Gastrocnemius medialis (tissue), 4 donors: ENCODE data around the gene TNFRSF13B. TPM values are rescaled to one million over a fixed set of nuclear protein-coding genes. Genes with fewer than 3 reads are reported as not detected.
A peak's percentile ranks its signal among the peaks of the same experiment; 100 is the strongest.

ENCODE experiments used
- ATAC-seq, 2 donors: fragments of 150-250 bp; one replicate each; pipeline ENCODE4 v1.9.1; 2016
- DNase-seq, 2 donors: peaks; one replicate each; pipeline ENCODE4 v3.0.0-alpha.2; 2019
- H3K27ac ChIP-seq, 4 donors: fragments of 200-600 bp; sonication (generic); 1 replicate in 1 of 4; 2 replicates in 3 of 4; pipeline ENCODE4 v1.5.1; 2016 to 2018; ENCODE audit warnings: mild to moderate bottlenecking in 2 of 4, moderate library complexity in 1 of 4
- H3K27me3 ChIP-seq, 3 donors: fragments of 200-600 bp; sonication (generic) in 2 of 3; 1 replicate in 1 of 3; 2 replicates in 2 of 3; pipeline versions ENCODE4 v1.5.1 to v1.6.0; 2016 to 2019; ENCODE audit warnings: mild to moderate bottlenecking in 1 of 3, moderate library complexity in 1 of 3
- H3K36me3 ChIP-seq, 2 donors: fragments of 200-600 bp; sonication (generic) in 1 of 2; one replicate each; pipeline ENCODE4 v1.5.1; 2017 to 2018
- H3K4me1 ChIP-seq, 2 donors: fragments of 200-600 bp; sonication (generic) in 1 of 2; one replicate each; pipeline ENCODE4 v1.5.1; 2016 to 2017; ENCODE audit warnings: mild to moderate bottlenecking in 2 of 2
- H3K4me3 ChIP-seq, 4 donors: fragments of 200-600 bp; sonication (generic) in 3 of 4; 1 replicate in 1 of 4; 2 replicates in 3 of 4; pipeline ENCODE4 v1.5.1; 2016 to 2019; ENCODE audit warnings: mild to moderate bottlenecking in 2 of 4
- H3K9me3 ChIP-seq, 3 donors: fragments of 200-600 bp; sonication (generic) in 2 of 3; 1 replicate in 1 of 3; 2 replicates in 2 of 3; pipeline ENCODE4 v1.5.1; 2016 to 2019
- POLR2A ChIP-seq, 2 donors: fragments of 450-650 bp; IDR thresholded peaks; one replicate each; pipeline ENCODE4 v1.6.1; 2017; ENCODE audit warnings: antibody characterized with exemption in 2 of 2, mild to moderate bottlenecking in 2 of 2, moderate library complexity in 2 of 2
- in situ Hi-C, 4 donors: fragments of 200-750 bp; cut with MboI; loops; one replicate each; pipeline versions ENCODE4 v1.15.0 to v1.8.0; 2017; ENCODE audit warnings: low sequenced_read_pairs in 4 of 4
- intact Hi-C: fragments of 100-400 bp; cut with DNase I; formaldehyde crosslinking; loops from one replicate; pipeline ENCODE4 v1.15.1; 2023; ENCODE audit warnings: low total_unique reads
- total RNA-seq, 4 donors: library from RNA; depleted of rRNA; stranded (reverse); fragments of >200 nt; gene quantifications; one replicate each; pipeline versions ENCODE4 v1.1.0 to v1.2.3, GENCODE V29; 2016
- TF ChIP-seq, protein P1 (sequence below), 5 experiments: fragments of 450-650 bp in 3 of 5; fragments of 200-600 bp in 2 of 5; sonication (generic) in 2 of 5; IDR thresholded peaks in 4 of 5; conservative IDR thresholded peaks in 1 of 5; 1 replicate in 4 of 5; 2 replicates in 1 of 5; pipeline ENCODE4 v1.5.1; 2016 to 2019; ENCODE audit warnings: antibody characterized with exemption in 5 of 5, mild to moderate bottlenecking in 3 of 5, moderate library complexity in 3 of 5

TNFRSF13B gene
- total RNA-seq, 4 donors from 2014 or later: not detected

DNA sequence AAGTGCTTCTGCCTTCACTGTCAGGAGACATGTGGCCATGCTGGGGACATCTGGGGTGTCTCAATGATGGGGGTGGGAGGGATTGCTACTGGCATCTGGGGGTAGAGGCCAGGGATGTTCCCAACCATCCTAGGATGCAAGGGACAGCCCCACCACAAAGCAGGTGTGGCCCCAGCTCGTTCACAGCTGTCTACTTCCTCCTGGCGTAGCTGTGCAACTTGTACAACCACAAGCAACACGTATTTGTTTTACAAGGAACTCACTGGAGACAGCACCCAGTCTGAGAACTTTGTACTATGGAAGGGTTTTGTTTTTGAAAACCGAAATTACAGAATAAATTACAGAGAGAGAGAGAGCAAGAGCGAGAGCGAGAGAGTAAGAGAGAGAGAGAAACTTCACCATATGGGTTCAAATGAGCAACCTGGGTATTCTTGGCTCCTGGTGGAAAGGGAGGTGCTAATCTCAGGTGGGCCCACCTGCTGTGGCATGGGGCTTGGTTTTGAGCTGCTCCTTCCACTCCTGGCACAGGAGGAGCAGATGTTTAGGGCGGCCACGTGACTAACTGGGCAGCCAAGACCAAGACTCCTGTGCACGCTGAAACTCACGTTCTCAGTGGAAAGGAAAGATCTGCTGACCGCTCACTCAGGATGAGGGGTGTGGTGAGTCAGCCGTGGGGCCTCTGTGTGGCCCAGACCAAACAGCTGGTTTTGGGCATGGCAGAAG lies 17.5 kb upstream of the TNFRSF13B start:
- no peaks in the 10 kb centered on the region for H3K36me3 ChIP-seq
- ATAC-seq: no peak
- H3K4me3 ChIP-seq: no peak overlapping the region
- in situ Hi-C loops: loop anchor here in 2 of 4 donors (25.0 kb wide), 2 partner anchors 402 to 648 kb away; no protein-coding TSS in a partner anchor
- no peak overlapping the region for H3K27ac ChIP-seq
- no peaks in the 10 kb centered on the region for H3K4me1 ChIP-seq
- intact Hi-C loops: no loop called here
- DNase-seq: no peak
- no peaks in the 10 kb centered on the region for H3K9me3 ChIP-seq
- H3K27me3 ChIP-seq: no peaks in the 10 kb centered on the region
- TF ChIP-seq, protein P1, sequence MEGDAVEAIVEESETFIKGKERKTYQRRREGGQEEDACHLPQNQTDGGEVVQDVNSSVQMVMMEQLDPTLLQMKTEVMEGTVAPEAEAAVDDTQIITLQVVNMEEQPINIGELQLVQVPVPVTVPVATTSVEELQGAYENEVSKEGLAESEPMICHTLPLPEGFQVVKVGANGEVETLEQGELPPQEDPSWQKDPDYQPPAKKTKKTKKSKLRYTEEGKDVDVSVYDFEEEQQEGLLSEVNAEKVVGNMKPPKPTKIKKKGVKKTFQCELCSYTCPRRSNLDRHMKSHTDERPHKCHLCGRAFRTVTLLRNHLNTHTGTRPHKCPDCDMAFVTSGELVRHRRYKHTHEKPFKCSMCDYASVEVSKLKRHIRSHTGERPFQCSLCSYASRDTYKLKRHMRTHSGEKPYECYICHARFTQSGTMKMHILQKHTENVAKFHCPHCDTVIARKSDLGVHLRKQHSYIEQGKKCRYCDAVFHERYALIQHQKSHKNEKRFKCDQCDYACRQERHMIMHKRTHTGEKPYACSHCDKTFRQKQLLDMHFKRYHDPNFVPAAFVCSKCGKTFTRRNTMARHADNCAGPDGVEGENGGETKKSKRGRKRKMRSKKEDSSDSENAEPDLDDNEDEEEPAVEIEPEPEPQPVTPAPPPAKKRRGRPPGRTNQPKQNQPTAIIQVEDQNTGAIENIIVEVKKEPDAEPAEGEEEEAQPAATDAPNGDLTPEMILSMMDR (IDR thresholded peaks at IDR 0.05 in 4 of 5, conservative IDR thresholded peaks at IDR 0.05 in 1 of 5): no peak
- TF ChIP-seq POLR2A (IDR thresholded peaks at IDR 0.05): no peak

DNA sequence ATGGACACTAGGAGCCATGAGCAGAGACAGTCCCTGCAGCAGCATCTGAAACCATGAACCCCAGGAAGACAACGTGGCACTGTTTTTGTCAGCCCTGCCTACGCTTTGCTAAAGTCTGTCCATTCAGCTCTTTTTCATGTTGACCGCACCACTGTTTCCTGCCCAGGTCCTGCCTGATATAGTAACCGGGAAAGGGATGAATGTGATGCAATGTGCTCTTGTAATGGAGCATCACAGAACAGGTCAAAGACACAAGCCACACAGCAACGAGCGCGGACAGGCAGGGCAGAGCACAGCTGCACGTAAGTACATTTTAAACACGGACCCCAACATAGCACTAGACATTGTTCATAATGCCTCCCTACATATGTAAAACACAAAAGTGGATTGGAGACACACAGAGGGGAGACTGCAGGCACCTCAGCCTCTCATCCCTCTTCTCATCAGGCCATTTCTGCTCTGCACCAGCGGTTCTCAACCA lies 16.9 kb upstream of the TNFRSF13B start:
- no peak for ATAC-seq
- in situ Hi-C loops (loop anchor here in 2 of 4 donors (25.0 kb wide), 2 partner anchors 401 to 649 kb away; no protein-coding TSS in a partner anchor), intact Hi-C loops (no loop called here)
- Histone ChIP-seq H3K4me1 (no peaks in the 10 kb centered on the region), H3K36me3 (no peaks in the 10 kb centered on the region), H3K9me3 (no peaks in the 10 kb centered on the region), H3K27ac (no peak overlapping the region), H3K27me3 (no peaks in the 10 kb centered on the region), H3K4me3 (no peak overlapping the region)
- no peak for TF ChIP-seq POLR2A (IDR thresholded peaks at IDR 0.05)
- TF ChIP-seq, protein P1 (IDR thresholded peaks at IDR 0.05 in 4 of 5, conservative IDR thresholded peaks at IDR 0.05 in 1 of 5): no peak
- DNase-seq: no peak

DNA sequence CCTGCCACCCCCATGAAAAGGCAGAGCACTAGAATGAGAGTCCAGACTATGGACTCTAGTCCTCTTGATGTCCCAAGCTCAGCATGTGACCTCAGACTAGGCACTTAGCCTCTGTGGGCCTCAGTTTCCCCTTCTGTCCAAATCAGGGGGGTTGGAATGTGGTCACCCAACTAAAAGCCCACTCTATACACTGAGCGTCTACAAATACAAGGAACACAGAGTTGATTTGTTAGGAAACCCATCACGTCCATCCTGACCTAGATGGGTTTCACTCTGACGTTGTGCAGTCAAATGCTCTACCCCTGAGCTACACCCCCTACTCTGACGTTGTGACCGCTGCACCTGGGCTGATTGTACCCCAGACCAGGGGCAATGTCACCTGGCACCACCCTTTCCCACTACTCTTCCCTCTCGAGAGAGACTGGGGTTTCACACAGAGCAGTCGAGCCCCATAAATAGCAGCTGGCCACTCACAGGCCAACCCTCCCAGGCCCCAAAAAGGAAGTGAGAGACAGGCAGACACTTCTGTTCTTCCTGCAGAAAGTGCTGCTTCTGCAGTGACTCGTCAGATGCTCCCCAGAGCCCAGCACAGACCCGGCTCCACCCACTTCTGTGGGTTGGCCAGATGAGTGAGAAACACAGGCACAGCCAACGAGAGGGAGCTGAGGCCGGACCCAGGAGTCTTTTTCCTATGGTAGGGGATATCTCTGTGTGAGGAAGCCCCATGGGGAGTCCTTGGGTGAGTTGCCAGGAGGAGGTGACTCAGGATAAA lies 16.1 kb upstream of the TNFRSF13B start:
- in situ Hi-C loops: loop anchor here in 2 of 4 donors (25.0 kb wide), 2 partner anchors 401 to 649 kb away; no protein-coding TSS in a partner anchor
- intact Hi-C loops: no loop called here
- H3K9me3 ChIP-seq: no peaks in the 10 kb centered on the region

DNA sequence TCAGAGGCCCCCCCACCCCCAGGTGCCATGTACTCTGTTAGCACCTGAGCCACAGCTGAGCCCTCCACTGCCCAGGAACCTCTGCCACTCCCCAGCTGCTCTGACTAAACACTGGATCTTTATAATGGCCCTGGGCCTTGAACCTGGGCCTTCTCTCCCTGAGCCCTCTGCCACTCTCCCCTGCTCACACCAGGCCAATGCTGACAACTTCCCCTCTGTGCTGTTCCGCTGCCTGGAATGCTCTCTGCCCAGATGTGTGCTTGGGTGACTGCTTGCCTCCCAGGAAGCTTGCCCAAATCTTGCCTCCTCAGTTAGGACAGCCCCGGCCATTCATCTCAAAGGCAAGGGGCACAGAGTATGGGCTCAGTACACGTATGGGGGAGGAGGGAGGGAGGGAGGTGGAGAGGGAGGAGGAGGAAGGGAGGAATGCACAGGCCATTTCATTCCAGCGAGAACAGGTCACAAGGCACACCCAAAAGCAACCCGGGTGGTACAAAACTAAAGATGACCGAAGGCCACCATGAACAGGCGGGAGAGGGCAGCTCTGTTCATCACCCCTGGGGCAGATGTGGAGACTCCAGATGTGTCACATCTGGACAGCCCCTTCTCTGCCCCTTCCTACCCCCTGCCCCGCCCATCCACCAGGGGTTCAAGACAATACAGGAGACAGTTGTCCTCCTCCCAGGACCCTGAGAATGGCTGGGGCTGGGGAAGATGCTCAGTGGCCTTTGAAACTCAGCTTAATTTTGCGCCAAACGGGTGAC lies 15.3 kb upstream of the TNFRSF13B start:
- TF ChIP-seq POLR2A (IDR thresholded peaks at IDR 0.05): no peak
- TF ChIP-seq, protein P1 (IDR thresholded peaks at IDR 0.05 in 4 of 5, conservative IDR thresholded peaks at IDR 0.05 in 1 of 5): no peak
- intact Hi-C loops (no loop called here), in situ Hi-C loops (loop anchor here in 2 of 4 donors (25.0 kb wide), 2 partner anchors 400 to 650 kb away; no protein-coding TSS in a partner anchor)
- Histone ChIP-seq H3K36me3 (no peaks in the 10 kb centered on the region), H3K27ac (no peak overlapping the region), H3K4me1 (no peaks in the 10 kb centered on the region), H3K9me3 (no peaks in the 10 kb centered on the region), H3K4me3 (no peak overlapping the region), H3K27me3 (no peaks in the 10 kb centered on the region)
- ATAC-seq: no peak
- DNase-seq: no peak

More for the DNA sequence above, 16.1 kb upstream of the TNFRSF13B start:
- Histone ChIP-seq H3K4me3 (no peak overlapping the region), H3K27ac (no peak overlapping the region), H3K27me3 (no peaks in the 10 kb centered on the region), H3K36me3 (no peaks in the 10 kb centered on the region), H3K4me1 (no peaks in the 10 kb centered on the region)
- peak; percentile 40 to 43 for ATAC-seq
- TF ChIP-seq, protein P1 (IDR thresholded peaks at IDR 0.05 in 4 of 5, conservative IDR thresholded peaks at IDR 0.05 in 1 of 5): no peak
- TF ChIP-seq POLR2A (IDR thresholded peaks at IDR 0.05): no peak
- peak; percentile 30 to 61 for DNase-seq
